Stimulated activated CD4-positive, alpha-beta T cell treated with anti-CD3 and anti-CD28 coated beads, Interleukin-4, amount 100 ng/mL, for 1 hour (primary cell): ENCODE data around the gene SNCB.
A peak's percentile ranks its signal among the peaks of the same experiment; 100 is the strongest.
"Not testable (repeated sequence)": the region's sequence is repeated elsewhere in the genome, so short reads cannot be mapped to it uniquely, and the experiment has no call there.

Experiments
- DNase-seq: peaks from one replicate; pipeline ENCODE4 v3.0.0-alpha.2; 2020

SNCB gene

GRCh38 chr5:176621661-176622079 is 8.7 kb downstream of the SNCB start:
- no peak for DNase-seq

GRCh38 chr5:176620333-176620981 is 9.9 kb downstream of the SNCB start:
- peak; percentile 7 for DNase-seq

- no peak for DNase-seq
These were observed 10.6 kb downstream of the SNCB start for GRCh38 chr5:176619569-176620332.

GRCh38 chr5:176619203-176619568 is 11.1 kb downstream of the SNCB start:
- DNase-seq = peak; percentile 81

- DNase-seq = no peak
These were observed 11.6 kb downstream of the SNCB start for GRCh38 chr5:176618783-176619182.

GRCh38 chr5:176616511-176616910 is 13.8 kb downstream of the SNCB start:
- DNase-seq = no peak

GRCh38 chr5:176614805-176615478 is 15.4 kb downstream of the SNCB start:
- DNase-seq = no peak

GRCh38 chr5:176612855-176613254 is 17.5 kb downstream of the SNCB start:
- no peak for DNase-seq

GRCh38 chr5:176612008-176612407 is 18.3 kb downstream of the SNCB start:
- no peak for DNase-seq

- DNase-seq = peak; percentile 39
These were observed 18.9 kb downstream of the SNCB start for GRCh38 chr5:176611435-176611834.

- no peak for DNase-seq
These were observed 19.9 kb downstream of the SNCB start for GRCh38 chr5:176610435-176610773.

- peak; percentile 69 for DNase-seq
These were observed 20.5 kb downstream of the SNCB start, which contains the start of gene GPRIN1 for GRCh38 chr5:176609724-176610434. Gene GPRIN1 (minus strand): TSS chr5:176610156. CDS start chr5:176599834, 10,322 bp downstream.

GRCh38 chr5:176608937-176609723 is 21.2 kb downstream of the SNCB start:
- peak; percentile 25 for DNase-seq

- no peak for DNase-seq
These were observed 22.1 kb downstream of the SNCB start for GRCh38 chr5:176608142-176608705.

- no peak for DNase-seq
These were observed 23.5 kb downstream of the SNCB start for GRCh38 chr5:176606875-176607274.

GRCh38 chr5:176606032-176606431 is 24.3 kb downstream of the SNCB start:
- DNase-seq = no peak

- no peak for DNase-seq
These were observed 27.2 kb downstream of the SNCB start for GRCh38 chr5:176603091-176603490.

- no peak for DNase-seq
These were observed 28.3 kb downstream of the SNCB start for GRCh38 chr5:176601901-176602482.

- not testable (repeated sequence) for DNase-seq
These were observed 30.4 kb downstream of the SNCB start for GRCh38 chr5:176599749-176600430.

GRCh38 chr5:176597417-176598389 is 32.6 kb downstream of the SNCB start:
- DNase-seq = peak; percentile 7
